Measurements from ENCODE around the gene CPOX.

Gene CPOX

DNA sequence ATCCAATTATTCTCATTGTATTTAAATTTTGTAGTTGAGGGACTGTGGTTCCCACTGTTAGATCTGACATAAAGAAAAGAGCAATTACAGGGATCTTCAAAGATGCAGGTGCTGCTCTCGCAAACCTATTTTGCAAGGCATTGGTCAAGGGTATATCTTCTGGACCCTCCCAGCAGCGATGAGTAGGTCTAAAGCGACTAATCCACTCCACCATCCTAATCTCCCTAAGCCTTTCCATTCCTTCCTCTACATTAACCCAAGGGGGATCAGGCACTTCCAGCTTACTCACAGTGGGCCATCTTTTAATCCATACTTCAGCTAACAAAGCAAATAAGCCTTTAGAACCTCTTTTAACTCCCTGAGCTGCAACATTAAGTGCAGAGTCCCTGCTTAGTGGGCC is 37.0 kb upstream of the CPOX start:
- Histone ChIP-seq H3K36me3 (replicated peaks; ENCODE audit: insufficient read depth, low read length) (no peaks in the 10 kb centered on the region), H3K27me3 (replicated peaks; ENCODE audit: insufficient read depth, low read length) (no peaks in the 10 kb centered on the region), H3K4me1 (ENCODE audit: low read length) (no peaks in the 10 kb centered on the region), H3K4me2 (ENCODE audit: low read depth, low read length) (no peak overlapping the region), H3K9ac (ENCODE audit: low read length) (no peak overlapping the region), H3K4me3 (ENCODE audit: low read length) (no peak overlapping the region), H3K9me3 (replicated peaks; ENCODE audit: insufficient read depth, low read length) (no peaks in the 10 kb centered on the region), H2AFZ (ENCODE audit: low read length) (no peak overlapping the region), H4K20me1 (ENCODE audit: insufficient read depth, low read length) (no peaks in the 10 kb centered on the region), H3K79me2 (ENCODE audit: low read length) (no peaks in the 10 kb centered on the region), H3F3A (ENCODE audit: insufficient read depth, low read length) (no peaks in the 10 kb centered on the region), H3K9me2 (replicated peaks; ENCODE audit: insufficient read depth, low read length) (no peaks in the 10 kb centered on the region), H3K27ac (ENCODE audit: low read length) (no peak overlapping the region)
- no peak for DNase-seq
- TF ChIP-seq, protein P1, sequence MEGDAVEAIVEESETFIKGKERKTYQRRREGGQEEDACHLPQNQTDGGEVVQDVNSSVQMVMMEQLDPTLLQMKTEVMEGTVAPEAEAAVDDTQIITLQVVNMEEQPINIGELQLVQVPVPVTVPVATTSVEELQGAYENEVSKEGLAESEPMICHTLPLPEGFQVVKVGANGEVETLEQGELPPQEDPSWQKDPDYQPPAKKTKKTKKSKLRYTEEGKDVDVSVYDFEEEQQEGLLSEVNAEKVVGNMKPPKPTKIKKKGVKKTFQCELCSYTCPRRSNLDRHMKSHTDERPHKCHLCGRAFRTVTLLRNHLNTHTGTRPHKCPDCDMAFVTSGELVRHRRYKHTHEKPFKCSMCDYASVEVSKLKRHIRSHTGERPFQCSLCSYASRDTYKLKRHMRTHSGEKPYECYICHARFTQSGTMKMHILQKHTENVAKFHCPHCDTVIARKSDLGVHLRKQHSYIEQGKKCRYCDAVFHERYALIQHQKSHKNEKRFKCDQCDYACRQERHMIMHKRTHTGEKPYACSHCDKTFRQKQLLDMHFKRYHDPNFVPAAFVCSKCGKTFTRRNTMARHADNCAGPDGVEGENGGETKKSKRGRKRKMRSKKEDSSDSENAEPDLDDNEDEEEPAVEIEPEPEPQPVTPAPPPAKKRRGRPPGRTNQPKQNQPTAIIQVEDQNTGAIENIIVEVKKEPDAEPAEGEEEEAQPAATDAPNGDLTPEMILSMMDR (IDR thresholded peaks at IDR 0.05; ENCODE audit: low read length) = no peak
- TF ChIP-seq EZH2phosphoT487 (IDR thresholded peaks at IDR 0.05; ENCODE audit: low read length) = no peak
- no peak for TF ChIP-seq EZH2 (optimal IDR thresholded peaks at IDR 0.05; ENCODE audit: low read depth, low read length)

DNA sequence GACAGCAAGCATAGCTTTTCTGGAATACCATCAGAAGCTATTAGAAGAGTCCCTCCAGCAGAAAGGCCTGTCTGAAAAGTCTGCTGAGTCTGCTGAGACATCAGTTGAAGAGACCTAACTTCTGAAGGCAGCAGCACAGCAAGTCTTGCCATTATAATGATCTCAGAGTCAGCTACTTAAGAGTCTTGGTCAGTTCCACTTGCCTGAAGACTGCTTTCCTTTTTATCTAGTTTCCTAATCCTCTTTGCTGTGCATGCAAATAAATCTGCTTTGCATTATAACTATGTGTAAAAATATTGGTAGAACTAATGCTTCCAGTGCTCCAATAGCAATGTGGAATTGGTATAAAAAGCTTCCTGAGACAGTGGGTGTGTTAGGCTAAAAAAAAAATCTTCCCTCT is 34.9 kb upstream of the CPOX start:
- Histone ChIP-seq H3K4me2 (ENCODE audit: low read depth, low read length) (no peak overlapping the region), H3F3A (ENCODE audit: insufficient read depth, low read length) (no peaks in the 10 kb centered on the region), H3K27ac (ENCODE audit: low read length) (no peak overlapping the region), H4K20me1 (ENCODE audit: insufficient read depth, low read length) (no peaks in the 10 kb centered on the region), H3K4me3 (ENCODE audit: low read length) (no peak overlapping the region), H3K27me3 (replicated peaks; ENCODE audit: insufficient read depth, low read length) (no peaks in the 10 kb centered on the region), H3K36me3 (replicated peaks; ENCODE audit: insufficient read depth, low read length) (no peaks in the 10 kb centered on the region), H2AFZ (ENCODE audit: low read length) (no peak overlapping the region), H3K79me2 (ENCODE audit: low read length) (no peaks in the 10 kb centered on the region), H3K9ac (ENCODE audit: low read length) (no peak overlapping the region), H3K9me3 (replicated peaks; ENCODE audit: insufficient read depth, low read length) (no peaks in the 10 kb centered on the region), H3K9me2 (replicated peaks; ENCODE audit: insufficient read depth, low read length) (no peaks in the 10 kb centered on the region), H3K4me1 (ENCODE audit: low read length) (no peaks in the 10 kb centered on the region)
- DNase-seq = no peak
- no peak for TF ChIP-seq EZH2 (optimal IDR thresholded peaks at IDR 0.05; ENCODE audit: low read depth, low read length)
- no peak for TF ChIP-seq EZH2phosphoT487 (IDR thresholded peaks at IDR 0.05; ENCODE audit: low read length)
- TF ChIP-seq, protein P1 (IDR thresholded peaks at IDR 0.05; ENCODE audit: low read length) = no peak

DNA sequence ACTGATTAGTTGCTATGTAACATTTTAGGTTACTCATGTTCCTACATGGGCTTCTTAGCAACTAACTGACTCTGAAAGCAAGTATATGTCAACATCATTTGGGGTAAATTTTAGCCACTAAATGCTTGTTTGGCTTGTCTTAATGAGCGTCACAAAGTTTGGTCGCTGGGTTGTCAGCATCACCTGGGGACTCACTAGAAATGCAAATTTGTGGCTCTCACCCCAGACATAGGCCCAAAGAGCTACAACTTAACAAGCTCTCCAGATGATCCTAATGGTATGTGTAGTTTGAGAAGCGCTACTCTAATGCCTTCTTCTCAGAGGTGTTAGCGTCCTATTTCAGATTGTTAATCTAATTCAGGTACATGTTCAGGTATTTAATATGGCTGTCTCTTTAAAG is 32.7 kb upstream of the CPOX start:
- Histone ChIP-seq H4K20me1 (ENCODE audit: insufficient read depth, low read length) (no peaks in the 10 kb centered on the region), H3K9ac (ENCODE audit: low read length) (no peak overlapping the region), H3K4me3 (ENCODE audit: low read length) (no peak overlapping the region), H3K36me3 (replicated peaks; ENCODE audit: insufficient read depth, low read length) (no peaks in the 10 kb centered on the region), H3K4me2 (ENCODE audit: low read depth, low read length) (no peak overlapping the region), H3K4me1 (ENCODE audit: low read length) (no peaks in the 10 kb centered on the region), H3K27me3 (replicated peaks; ENCODE audit: insufficient read depth, low read length) (no peaks in the 10 kb centered on the region), H3F3A (ENCODE audit: insufficient read depth, low read length) (no peaks in the 10 kb centered on the region), H2AFZ (ENCODE audit: low read length) (no peak overlapping the region), H3K9me3 (replicated peaks; ENCODE audit: insufficient read depth, low read length) (no peaks in the 10 kb centered on the region), H3K9me2 (replicated peaks; ENCODE audit: insufficient read depth, low read length) (no peaks in the 10 kb centered on the region), H3K79me2 (ENCODE audit: low read length) (no peaks in the 10 kb centered on the region), H3K27ac (ENCODE audit: low read length) (no peak overlapping the region)
- no peak for TF ChIP-seq EZH2phosphoT487 (IDR thresholded peaks at IDR 0.05; ENCODE audit: low read length)
- TF ChIP-seq EZH2 (optimal IDR thresholded peaks at IDR 0.05; ENCODE audit: low read depth, low read length) = no peak
- TF ChIP-seq, protein P1 (IDR thresholded peaks at IDR 0.05; ENCODE audit: low read length) = no peak
- DNase-seq = no peak
